Breast epithelium (tissue), 4 donors: ENCODE results near the gene C4orf50. TPM values are rescaled to one million over a fixed set of nuclear protein-coding genes. Genes with fewer than 3 reads are reported as not detected.

Source experiments
- DNase-seq, 2 donors: peaks; one replicate each; pipeline ENCODE4 v3.0.0-alpha.2; 2019; ENCODE audit warnings: low spot score in 2 of 2
- H3K27ac ChIP-seq, 2 donors: fragments of 200-600 bp; sonication (generic) in 1 of 2; one replicate each; pipeline ENCODE4 v1.5.1; 2016 to 2019; ENCODE audit warnings: mild to moderate bottlenecking in 1 of 2
- H3K27me3 ChIP-seq, 2 donors: fragments of 200-600 bp; sonication (generic) in 1 of 2; one replicate each; pipeline versions ENCODE4 v1.5.1 to v1.6.0; 2017 to 2019; ENCODE audit warnings: control low read depth in 1 of 2, mild to moderate bottlenecking in 1 of 2
- H3K36me3 ChIP-seq: fragments of 200-600 bp; one replicate; pipeline ENCODE4 v1.5.1; 2019
- H3K4me1 ChIP-seq, 2 donors: fragments of 200-600 bp; sonication (generic); one replicate each; pipeline ENCODE4 v1.5.1; 2016 to 2019; ENCODE audit warnings: control low read depth in 1 of 2
- H3K4me3 ChIP-seq, 3 donors: fragments of 200-600 bp; sonication (generic); 1 replicate in 2 of 3; 2 replicates in 1 of 3; pipeline ENCODE4 v1.5.1; 2016 to 2019; ENCODE audit warnings: mild to moderate bottlenecking in 3 of 3, moderate library complexity in 2 of 3
- H3K9me3 ChIP-seq, 2 donors: fragments of 200-600 bp; sonication (generic) in 1 of 2; one replicate each; pipeline ENCODE4 v1.5.1; 2016 to 2019; ENCODE audit warnings: control low read depth in 1 of 2
- CTCF ChIP-seq, 3 donors: fragments of 450-650 bp; IDR thresholded peaks; one replicate each; pipeline ENCODE4 v1.5.1; 2016 to 2017; ENCODE audit warnings: antibody characterized with exemption in 3 of 3, mild to moderate bottlenecking in 3 of 3, moderate library complexity in 3 of 3
- POLR2A ChIP-seq: fragments of 450-650 bp; IDR thresholded peaks from one replicate; pipeline ENCODE4 v1.6.1; 2016; ENCODE audit warnings: antibody characterized with exemption, mild to moderate bottlenecking, moderate library complexity
- POLR2AphosphoS5 ChIP-seq, 3 donors: sonication (generic); formaldehyde crosslinking; IDR thresholded peaks; one replicate each; pipeline ENCODE4 v1.6.1; 2017; ENCODE audit warnings: antibody characterized with exemption in 3 of 3
- intact Hi-C: fragments of 100-400 bp; cut with DNase I; formaldehyde crosslinking; loops from one replicate; pipeline ENCODE4 v1.15.1; 2023; ENCODE audit warnings: low total_unique reads
- total RNA-seq, 3 donors: library from RNA; depleted of rRNA; stranded (reverse); fragments of >200 nt; gene quantifications; one replicate each; pipeline ENCODE4 v1.1.0, GENCODE V29; 2016

Gene C4orf50
- total RNA-seq, 3 donors from 2014 or later = under 0.01 TPM; not detected in 1

- no peaks in the 10 kb centered on the region for H3K4me1 ChIP-seq
- TF ChIP-seq POLR2AphosphoS5 (IDR thresholded peaks at IDR 0.05) = no peak
- TF ChIP-seq POLR2A = no peak
- no peak for TF ChIP-seq CTCF (IDR thresholded peaks at IDR 0.05)
- H3K27ac ChIP-seq = no peak overlapping the region
- intact Hi-C loops = no loop called here
- H3K36me3 ChIP-seq = no peaks in the 10 kb centered on the region
- H3K9me3 ChIP-seq = no peaks in the 10 kb centered on the region
- DNase-seq = no peak
- H3K27me3 ChIP-seq = peaks cover 0 to 42% of the 10 kb centered on the region in 2 donors
- no peak overlapping the region for H3K4me3 ChIP-seq
Observed at GRCh38 chr4:5990446-5991160, 27.6 kb downstream of the C4orf50 start.

GRCh38 chr4:5989236-5990225, 28.7 kb downstream of the C4orf50 start:
- intact Hi-C loops = no loop called here
- Histone ChIP-seq H3K27ac (no peak overlapping the region), H3K4me3 (no peak overlapping the region), H3K9me3 (no peaks in the 10 kb centered on the region), H3K27me3 (peaks cover 0 to 42% of the 10 kb centered on the region in 2 donors), H3K4me1 (no peaks in the 10 kb centered on the region), H3K36me3 (no peaks in the 10 kb centered on the region)
- no peak for TF ChIP-seq POLR2A
- no peak for TF ChIP-seq POLR2AphosphoS5 (IDR thresholded peaks at IDR 0.05)
- TF ChIP-seq CTCF (IDR thresholded peaks at IDR 0.05) = no peak
- no peak for DNase-seq

GRCh38 chr4:5988086-5988845, 30.0 kb downstream of the C4orf50 start:
- Histone ChIP-seq H3K4me1 (no peaks in the 10 kb centered on the region), H3K27me3 (peaks cover 0 to 35% of the 10 kb centered on the region in 2 donors), H3K4me3 (no peak overlapping the region), H3K36me3 (no peaks in the 10 kb centered on the region), H3K27ac (no peak overlapping the region), H3K9me3 (no peaks in the 10 kb centered on the region)
- no peak for TF ChIP-seq POLR2AphosphoS5 (IDR thresholded peaks at IDR 0.05)
- TF ChIP-seq POLR2A = no peak
- no peak for TF ChIP-seq CTCF (IDR thresholded peaks at IDR 0.05)
- intact Hi-C loops = no loop called here
- DNase-seq = peak in 1 of 2 donors; percentile 14

- TF ChIP-seq CTCF (IDR thresholded peaks at IDR 0.05) (no peak), POLR2AphosphoS5 (IDR thresholded peaks at IDR 0.05) (no peak), POLR2A (no peak)
- intact Hi-C loops = no loop called here
- no peaks in the 10 kb centered on the region for H3K4me1 ChIP-seq
Observed at GRCh38 chr4:5984843-5985242, 33.4 kb downstream of the C4orf50 start.

More at GRCh38 chr4:5984843-5985242, 33.4 kb downstream of the C4orf50 start:
- H3K9me3 ChIP-seq = no peaks in the 10 kb centered on the region
- peaks cover 0 to 20% of the 10 kb centered on the region in 2 donors for H3K27me3 ChIP-seq
- no peak overlapping the region for H3K4me3 ChIP-seq
- DNase-seq = no peak
- no peaks in the 10 kb centered on the region for H3K36me3 ChIP-seq
- no peak overlapping the region for H3K27ac ChIP-seq
